Trophoblast cell (in vitro differentiated cells and primary cell): ENCODE measurements around the gene CAMK2B.

Experiments
- DNase-seq, 2 donors: peaks; one replicate each; pipeline ENCODE4 v3.0.0-alpha.2; 2016
- H2AFZ ChIP-seq: 2 replicates; pipeline ENCODE4 v1.6.1; 2013; ENCODE audit warnings: low read length, moderate library complexity, mild to moderate bottlenecking; ENCODE audit not compliant: insufficient read depth, poor library complexity
- H2AK5ac ChIP-seq: 2 replicates; pipeline ENCODE4 v1.6.1; 2013; ENCODE audit warnings: mild to moderate bottlenecking, low read length
- H2BK120ac ChIP-seq: 2 replicates; pipeline ENCODE4 v1.6.1; 2013; ENCODE audit warnings: low read length, mild to moderate bottlenecking, moderate library complexity; ENCODE audit not compliant: insufficient read depth, poor library complexity
- H2BK12ac ChIP-seq: 2 replicates; pipeline ENCODE4 v1.6.1; 2013; ENCODE audit warnings: mild to moderate bottlenecking, low read length, moderate library complexity
- H2BK5ac ChIP-seq: 2 replicates; pipeline ENCODE4 v1.6.1; 2013; ENCODE audit warnings: low read length, low read depth, moderate library complexity, mild to moderate bottlenecking; ENCODE audit not compliant: poor library complexity
- H3K14ac ChIP-seq: 2 replicates; pipeline ENCODE4 v1.6.1; 2013; ENCODE audit warnings: mild to moderate bottlenecking, low read length
- H3K18ac ChIP-seq: 2 replicates; pipeline ENCODE4 v1.6.1; 2013; ENCODE audit warnings: mild to moderate bottlenecking, low read length
- H3K23ac ChIP-seq: 2 replicates; pipeline ENCODE4 v1.6.1; 2013; ENCODE audit warnings: low read length
- H3K27ac ChIP-seq: 2 replicates; pipeline ENCODE4 v1.5.1; 2013; ENCODE audit warnings: low read depth, mild to moderate bottlenecking, inconsistent platforms, low read length, moderate library complexity
- H3K27me3 ChIP-seq: 2 replicates; pipeline ENCODE4 v1.6.1; 2013; ENCODE audit warnings: inconsistent platforms, mild to moderate bottlenecking, low read length, moderate library complexity; ENCODE audit not compliant: insufficient read depth
- H3K36me3 ChIP-seq, 2 experiments: 1 replicate in 1 of 2; 2 replicates in 1 of 2; pipeline ENCODE4 v1.6.1; 2013; ENCODE audit warnings: low read length in 2 of 2, mild to moderate bottlenecking in 2 of 2, moderate library complexity in 1 of 2; ENCODE audit not compliant: insufficient read depth in 2 of 2, control insufficient read depth in 1 of 2
- H3K4ac ChIP-seq: 2 replicates; pipeline ENCODE4 v1.6.1; 2013; ENCODE audit warnings: low read depth, mild to moderate bottlenecking, low read length, moderate library complexity
- H3K4me1 ChIP-seq, 2 experiments: 1 replicate in 1 of 2; 2 replicates in 1 of 2; pipeline ENCODE4 v1.6.1; 2013; ENCODE audit warnings: low read length in 2 of 2, mild to moderate bottlenecking in 2 of 2, moderate library complexity in 1 of 2; ENCODE audit not compliant: insufficient read depth in 2 of 2, control insufficient read depth in 1 of 2
- H3K4me2 ChIP-seq: 2 replicates; pipeline ENCODE4 v1.6.1; 2013; ENCODE audit warnings: inconsistent platforms, mild to moderate bottlenecking, low read length, moderate library complexity
- H3K4me3 ChIP-seq: 2 replicates; pipeline ENCODE4 v1.5.1; 2013; ENCODE audit warnings: mild to moderate bottlenecking, low read depth, low read length, inconsistent platforms
- H3K79me1 ChIP-seq: one replicate; pipeline ENCODE4 v1.6.1; 2013; ENCODE audit warnings: low read length
- H3K79me2 ChIP-seq: 2 replicates; pipeline ENCODE4 v1.6.1; 2013; ENCODE audit warnings: low read length, mild to moderate bottlenecking; ENCODE audit not compliant: control insufficient read depth, insufficient read depth, poor library complexity
- H3K9ac ChIP-seq: 2 replicates; pipeline ENCODE4 v1.6.1; 2013; ENCODE audit warnings: mild to moderate bottlenecking, low read length
- H3K9me3 ChIP-seq: 2 replicates; pipeline ENCODE4 v1.6.1; 2013; ENCODE audit warnings: low read depth, mild to moderate bottlenecking, control low read depth, inconsistent platforms, low read length; ENCODE audit not compliant: insufficient read depth
- H4K12ac ChIP-seq: 2 replicates; pipeline ENCODE4 v1.6.1; 2013; ENCODE audit warnings: low read depth, mild to moderate bottlenecking, low read length, moderate library complexity
- H4K8ac ChIP-seq: 2 replicates; pipeline ENCODE4 v1.6.1; 2013; ENCODE audit warnings: low read depth, mild to moderate bottlenecking, low read length, moderate library complexity
- H4K91ac ChIP-seq: one replicate; pipeline ENCODE4 v1.6.1; 2013; ENCODE audit warnings: low read depth, mild to moderate bottlenecking, low read length, moderate library complexity
- WGBS: extraction: QIAGEN DNeasy Blood & Tissue Kit; methylation state at CpG from one replicate; pipeline ENCODE4 v1.1.7; 2013; ENCODE audit warnings: missing lambda C conversion rate; ENCODE audit not compliant: insufficient read length, insufficient coverage; ENCODE audit errors: extremely low coverage; 5-methylcytosine and 5-hydroxymethylcytosine counted together

CAMK2B gene

GRCh38 chr7:44335184-44335583 is 9.8 kb upstream of the CAMK2B start:
- Histone ChIP-seq H4K91ac (no peak overlapping the region), H3K4me3 (no peak overlapping the region), H3K27ac (no peak overlapping the region), H3K23ac (no peak overlapping the region), H3K27me3 (peaks cover 2% of the 10 kb centered on the region), H4K8ac (no peak overlapping the region), H2AFZ (no peak overlapping the region), H3K4me2 (no peak overlapping the region), H2BK5ac (no peak overlapping the region), H3K18ac (no peak overlapping the region), H3K4me1 (peaks cover 0 to 4% of the 10 kb centered on the region in 2 experiments), H4K12ac (no peak overlapping the region), H3K9ac (no peak overlapping the region), H2BK120ac (no peak overlapping the region), H3K4ac (no peak overlapping the region), H3K79me1 (no peaks in the 10 kb centered on the region), H2BK12ac (no peak overlapping the region), H3K14ac (no peak overlapping the region), H3K36me3 (no peaks in the 10 kb centered on the region), H2AK5ac (no peak overlapping the region), H3K9me3 (no peaks in the 10 kb centered on the region), H3K79me2 (no peaks in the 10 kb centered on the region)
- no CpG with 5 or more reads among the region's 4 CpGs for WGBS
- DNase-seq, result no peak

- no peak overlapping the region for H3K4me2 ChIP-seq
- no peak overlapping the region for H4K12ac ChIP-seq
- H3K36me3 ChIP-seq, result no peaks in the 10 kb centered on the region
- DNase-seq, result no peak
- no peak overlapping the region for H2BK120ac ChIP-seq
- no CpG with 5 or more reads among the region's 11 CpGs for WGBS
- H3K14ac ChIP-seq, result no peak overlapping the region
- H2AK5ac ChIP-seq, result no peak overlapping the region
- no peak overlapping the region for H2AFZ ChIP-seq
- no peak overlapping the region for H3K27ac ChIP-seq
- no peak overlapping the region for H3K4me3 ChIP-seq
- no peaks in the 10 kb centered on the region for H3K79me1 ChIP-seq
- H4K8ac ChIP-seq, result no peak overlapping the region
- H3K23ac ChIP-seq, result no peak overlapping the region
- H3K79me2 ChIP-seq, result no peaks in the 10 kb centered on the region
- no peaks in the 10 kb centered on the region for H3K9me3 ChIP-seq
- H3K27me3 ChIP-seq, result peaks cover 2% of the 10 kb centered on the region
- no peak overlapping the region for H4K91ac ChIP-seq
- no peak overlapping the region for H2BK5ac ChIP-seq
- H3K4me1 ChIP-seq, result peaks cover 0 to 4% of the 10 kb centered on the region in 2 experiments
- H3K18ac ChIP-seq, result no peak overlapping the region
- no peak overlapping the region for H3K4ac ChIP-seq
- no peak overlapping the region for H3K9ac ChIP-seq
- no peak overlapping the region for H2BK12ac ChIP-seq
These were observed 9.3 kb upstream of the CAMK2B start for GRCh38 chr7:44334734-44335097.

- no peak overlapping the region for H4K91ac ChIP-seq
These were observed 8.7 kb upstream of the CAMK2B start for GRCh38 chr7:44333911-44334733.

DNA sequence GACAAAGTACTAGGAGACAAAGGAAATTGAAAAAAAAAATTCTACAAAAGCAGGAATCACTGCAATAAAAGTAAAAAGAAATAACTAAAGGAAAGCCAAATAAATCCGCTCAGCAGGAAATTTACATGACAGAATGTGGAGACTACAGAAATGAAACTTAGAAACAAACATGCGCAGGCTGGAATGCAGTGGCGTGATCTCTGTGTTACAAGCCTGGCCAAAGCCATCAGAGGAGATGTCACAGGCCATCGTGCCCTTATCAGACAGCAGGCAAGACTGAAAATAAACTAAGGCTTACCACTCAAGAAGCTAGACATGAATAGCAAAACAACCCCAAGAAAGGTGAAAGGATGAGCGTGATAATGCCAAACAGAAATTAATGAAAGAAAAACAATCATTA is 6.3 kb upstream of the CAMK2B start:
- H3K27ac ChIP-seq, result no peak overlapping the region
- H4K12ac ChIP-seq, result no peak overlapping the region
- no peak overlapping the region for H3K4me2 ChIP-seq
- no peak overlapping the region for H2BK120ac ChIP-seq
- no peak for DNase-seq
- H3K4me3 ChIP-seq, result no peak overlapping the region
- H3K9me3 ChIP-seq, result peaks cover 2% of the 10 kb centered on the region
- no peak overlapping the region for H3K18ac ChIP-seq
- H3K36me3 ChIP-seq, result no peaks in the 10 kb centered on the region
- no peak overlapping the region for H3K9ac ChIP-seq
- H2BK12ac ChIP-seq, result no peak overlapping the region
- no peak overlapping the region for H4K8ac ChIP-seq
- H3K14ac ChIP-seq, result no peak overlapping the region
- peaks cover 11% of the 10 kb centered on the region for H3K27me3 ChIP-seq
- H3K4ac ChIP-seq, result no peak overlapping the region
- H2AFZ ChIP-seq, result no peak overlapping the region
- H3K79me2 ChIP-seq, result no peaks in the 10 kb centered on the region
- WGBS, result no CpG with 5 or more reads among the region's 5 CpGs
- no peak overlapping the region for H3K23ac ChIP-seq
- no peak overlapping the region for H2BK5ac ChIP-seq
- H2AK5ac ChIP-seq, result no peak overlapping the region
- no peak overlapping the region for H4K91ac ChIP-seq
- no peaks in the 10 kb centered on the region for H3K79me1 ChIP-seq
- peaks cover 0 to 4% of the 10 kb centered on the region in 2 experiments for H3K4me1 ChIP-seq

More at GRCh38 chr7:44333911-44334733, 8.7 kb upstream of the CAMK2B start:
- Histone ChIP-seq H4K12ac (no peak overlapping the region), H4K8ac (no peak overlapping the region), H3K79me2 (no peaks in the 10 kb centered on the region), H3K79me1 (no peaks in the 10 kb centered on the region), H2BK120ac (no peak overlapping the region), H3K9me3 (no peaks in the 10 kb centered on the region), H3K4me3 (no peak overlapping the region), H2BK5ac (no peak overlapping the region), H2AFZ (no peak overlapping the region), H3K4me1 (peaks cover 0 to 4% of the 10 kb centered on the region in 2 experiments), H2BK12ac (no peak overlapping the region), H3K36me3 (no peaks in the 10 kb centered on the region), H3K4me2 (no peak overlapping the region), H3K27ac (no peak overlapping the region), H3K4ac (no peak overlapping the region), H3K9ac (no peak overlapping the region), H3K18ac (no peak overlapping the region), H3K14ac (no peak overlapping the region), H3K27me3 (peaks cover 2% of the 10 kb centered on the region), H3K23ac (no peak overlapping the region), H2AK5ac (no peak overlapping the region)
- peak; percentile 40 to 63 for DNase-seq
- WGBS, result no CpG with 5 or more reads among the region's 19 CpGs
